ENCODE data around the gene SGPP2. TPM values are rescaled to one million over a fixed set of nuclear protein-coding genes. Genes with fewer than 3 reads are reported as not detected.
A peak's percentile ranks its signal among the peaks of the same experiment; 100 is the strongest.

Gene SGPP2
- total RNA-seq, 3 donors from 2014 or later (not counting 1 experiment from before 2014, with no cell fraction given) = 0.25 to 0.30 TPM; not detected in 1

- Mint-ChIP-seq H3K27ac (no peak overlapping the region), H3K4me3 (no peak overlapping the region), H3K4me1 (peaks cover 10 to 19% of the 10 kb centered on the region in 2 donors), H3K36me3 (no peaks in the 10 kb centered on the region), H3K27me3 (ENCODE audit: low read depth in 2 of 2) (peaks cover 6 to 10% of the 10 kb centered on the region in 2 donors), H3K9me3 (no peaks in the 10 kb centered on the region)
- Histone ChIP-seq H3K36me3 (ENCODE audit: control insufficient read depth, insufficient read depth, low read length) (peaks cover 2% of the 10 kb centered on the region), H3K4me1 (ENCODE audit: control insufficient read depth, insufficient read depth, low read length) (peaks cover 5% of the 10 kb centered on the region), H3K9me3 (ENCODE audit: control insufficient read depth, insufficient read depth, low read length) (no peaks in the 10 kb centered on the region), H3K27ac (ENCODE audit: low read length) (no peak overlapping the region), H3K4me3 (ENCODE audit: low read length) (no peak overlapping the region), H3K27me3 (ENCODE audit: control insufficient read depth, insufficient read depth, low read length) (no peaks in the 10 kb centered on the region)
- ATAC-seq = peak; percentile 62 to 91 (median 64)
- intact Hi-C loops (cut with micrococcal nuclease) = no loop called here
- TF ChIP-seq CTCF (IDR thresholded peaks at IDR 0.05) = no peak
- DNase-seq = peak in 1 of 2 donors; percentile 9
- 69% methylated on average over 8 of the region's 11 CpGs for WGBS (ENCODE audit: insufficient coverage)
Observed at GRCh38 chr2:222563106-222563718, 138.9 kb downstream of the SGPP2 start.

GRCh38 chr2:222563936-222564335 lies 139.6 kb downstream of the SGPP2 start:
- intact Hi-C loops (cut with micrococcal nuclease) = no loop called here
- H3K27ac Mint-ChIP-seq = no peak overlapping the region
- 96% methylated on average over 6 of the region's 6 CpGs for WGBS (ENCODE audit: insufficient coverage)

GRCh38 chr2:222566229-222566628 lies 141.9 kb downstream of the SGPP2 start:
- no peaks in the 10 kb centered on the region for H3K9me3 Mint-ChIP-seq
- H3K4me1 Mint-ChIP-seq = peaks cover 10 to 19% of the 10 kb centered on the region in 2 donors
- H3K27ac Mint-ChIP-seq = no peak overlapping the region
- peaks cover 5% of the 10 kb centered on the region for H3K4me1 ChIP-seq (ENCODE audit: control insufficient read depth, insufficient read depth, low read length)
- no peaks in the 10 kb centered on the region for H3K27me3 ChIP-seq (ENCODE audit: control insufficient read depth, insufficient read depth, low read length)
- H3K27ac ChIP-seq (ENCODE audit: low read length) = no peak overlapping the region
- 97% methylated on average over 6 of the region's 6 CpGs for WGBS (ENCODE audit: insufficient coverage)
- no peak overlapping the region for H3K4me3 ChIP-seq (ENCODE audit: low read length)
- peaks cover 7% of the 10 kb centered on the region for H3K36me3 ChIP-seq (ENCODE audit: control insufficient read depth, insufficient read depth, low read length)
- H3K4me3 Mint-ChIP-seq = no peak overlapping the region
- intact Hi-C loops (cut with micrococcal nuclease) = no loop called here
- H3K36me3 Mint-ChIP-seq = no peaks in the 10 kb centered on the region
- H3K9me3 ChIP-seq (ENCODE audit: control insufficient read depth, insufficient read depth, low read length) = no peaks in the 10 kb centered on the region
- ATAC-seq (no peak), DNase-seq (no peak)
- peaks cover 0 to 10% of the 10 kb centered on the region in 2 donors for H3K27me3 Mint-ChIP-seq (ENCODE audit: low read depth in 2 of 2)
- TF ChIP-seq CTCF (IDR thresholded peaks at IDR 0.05) = no peak

More at GRCh38 chr2:222563936-222564335, 139.6 kb downstream of the SGPP2 start:
- Mint-ChIP-seq H3K36me3 (no peaks in the 10 kb centered on the region), H3K4me3 (no peak overlapping the region), H3K4me1 (peaks cover 10 to 19% of the 10 kb centered on the region in 2 donors), H3K9me3 (no peaks in the 10 kb centered on the region), H3K27me3 (ENCODE audit: low read depth in 2 of 2) (peaks cover 2 to 10% of the 10 kb centered on the region in 2 donors)
- ATAC-seq (no peak), DNase-seq (no peak)
- no peak for TF ChIP-seq CTCF (IDR thresholded peaks at IDR 0.05)
- peaks cover 5% of the 10 kb centered on the region for H3K4me1 ChIP-seq (ENCODE audit: control insufficient read depth, insufficient read depth, low read length)
- no peak overlapping the region for H3K4me3 ChIP-seq (ENCODE audit: low read length)
- peaks cover 5% of the 10 kb centered on the region for H3K36me3 ChIP-seq (ENCODE audit: control insufficient read depth, insufficient read depth, low read length)
- no peak overlapping the region for H3K27ac ChIP-seq (ENCODE audit: low read length)
- H3K27me3 ChIP-seq (ENCODE audit: control insufficient read depth, insufficient read depth, low read length) = no peaks in the 10 kb centered on the region
- H3K9me3 ChIP-seq (ENCODE audit: control insufficient read depth, insufficient read depth, low read length) = no peaks in the 10 kb centered on the region

- no peak for TF ChIP-seq CTCF (IDR thresholded peaks at IDR 0.05)
- Mint-ChIP-seq H3K27me3 (ENCODE audit: low read depth in 2 of 2) (no peaks in the 10 kb centered on the region), H3K4me3 (no peak overlapping the region), H3K4me1 (peaks cover 0 to 5% of the 10 kb centered on the region in 2 donors), H3K36me3 (no peaks in the 10 kb centered on the region), H3K27ac (no peak overlapping the region), H3K9me3 (no peaks in the 10 kb centered on the region)
- Histone ChIP-seq H3K27me3 (ENCODE audit: control insufficient read depth, insufficient read depth, low read length) (no peaks in the 10 kb centered on the region), H3K9me3 (ENCODE audit: control insufficient read depth, insufficient read depth, low read length) (no peaks in the 10 kb centered on the region), H3K36me3 (ENCODE audit: control insufficient read depth, insufficient read depth, low read length) (peaks cover 15% of the 10 kb centered on the region), H3K4me1 (ENCODE audit: control insufficient read depth, insufficient read depth, low read length) (no peaks in the 10 kb centered on the region), H3K4me3 (ENCODE audit: low read length) (no peak overlapping the region), H3K27ac (ENCODE audit: low read length) (no peak overlapping the region)
- intact Hi-C loops (cut with micrococcal nuclease) = no loop called here
- ATAC-seq = no peak
- WGBS (ENCODE audit: insufficient coverage) = 96% methylated on average over 4 of the region's 4 CpGs
- no peak for DNase-seq
Observed at GRCh38 chr2:222568865-222569264, 144.5 kb downstream of the SGPP2 start.
